Body of pancreas (tissue), 4 donors: ENCODE measurements around the gene BAIAP2L1. TPM values are rescaled to one million over a fixed set of nuclear protein-coding genes. Genes with fewer than 3 reads are reported as not detected.
"Not testable (repeated sequence)": the region's sequence is repeated elsewhere in the genome, so short reads cannot be mapped to it uniquely, and the experiment has no call there.

Experiments used
- ATAC-seq: fragments of 150-250 bp; one replicate; pipeline ENCODE4 v1.9.1; 2016
- DNase-seq, 4 donors: peaks; one replicate each; pipeline ENCODE4 v3.0.0-alpha.2; 2019
- H3K27ac ChIP-seq, 4 donors: fragments of 200-600 bp; sonication (generic); 1 replicate in 3 of 4; 2 replicates in 1 of 4; pipeline versions ENCODE4 v1.5.1 to v1.6.1; 2016 to 2019; ENCODE audit warnings: mild to moderate bottlenecking in 1 of 4, mixed read lengths in 1 of 4, moderate library complexity in 1 of 4
- H3K27me3 ChIP-seq, 2 donors: fragments of 200-600 bp; sonication (generic); one replicate each; pipeline ENCODE4 v1.6.0; 2016; ENCODE audit warnings: mild to moderate bottlenecking in 1 of 2
- H3K36me3 ChIP-seq, 2 donors: fragments of 200-600 bp; sonication (generic); replicated peaks in 1 of 2; 2 replicates each; pipeline ENCODE4 v1.5.1; 2016; ENCODE audit warnings: low read depth in 2 of 2; ENCODE audit not compliant: insufficient read depth in 1 of 2
- H3K4me1 ChIP-seq: fragments of 200-600 bp; sonication (generic); one replicate; pipeline ENCODE4 v1.6.0; 2016
- H3K4me3 ChIP-seq, 2 donors: fragments of 200-600 bp; sonication (generic); 1 replicate in 1 of 2; 2 replicates in 1 of 2; pipeline ENCODE4 v1.5.1; 2016 to 2019
- H3K9me3 ChIP-seq, 3 donors: fragments of 200-600 bp; sonication (generic); 1 replicate in 2 of 3; 2 replicates in 1 of 3; pipeline ENCODE4 v1.5.1; 2016
- POLR2A ChIP-seq, 3 donors: fragments of 450-650 bp; IDR thresholded peaks; one replicate each; pipeline ENCODE4 v1.6.1; 2016; ENCODE audit warnings: antibody characterized with exemption in 3 of 3, mild to moderate bottlenecking in 2 of 3
- WGBS, 2 donors: methylation state at CpG; one replicate each; pipeline ENCODE4 v1.1.5; 2017; 5-methylcytosine and 5-hydroxymethylcytosine counted together
- intact Hi-C: fragments of 100-400 bp; cut with DNase I; formaldehyde crosslinking; loops from one replicate; pipeline ENCODE4 v1.15.1; 2023
- total RNA-seq, 2 donors: library from RNA; depleted of rRNA; stranded (reverse); fragments of >200 nt; gene quantifications; one replicate each; pipeline ENCODE4 v1.1.0, GENCODE V29; 2016
- TF ChIP-seq, protein P1 (sequence below), 7 experiments: fragments of 450-650 bp in 4 of 7; fragments of 200-600 bp in 3 of 7; sonication (generic) in 3 of 7; IDR thresholded peaks; one replicate each; pipeline ENCODE4 v1.5.1; 2016 to 2019; ENCODE audit warnings: antibody characterized with exemption in 7 of 7

The BAIAP2L1 gene
- total RNA-seq, 2 donors from 2014 or later = 15.8 to 23.1 TPM

DNA sequence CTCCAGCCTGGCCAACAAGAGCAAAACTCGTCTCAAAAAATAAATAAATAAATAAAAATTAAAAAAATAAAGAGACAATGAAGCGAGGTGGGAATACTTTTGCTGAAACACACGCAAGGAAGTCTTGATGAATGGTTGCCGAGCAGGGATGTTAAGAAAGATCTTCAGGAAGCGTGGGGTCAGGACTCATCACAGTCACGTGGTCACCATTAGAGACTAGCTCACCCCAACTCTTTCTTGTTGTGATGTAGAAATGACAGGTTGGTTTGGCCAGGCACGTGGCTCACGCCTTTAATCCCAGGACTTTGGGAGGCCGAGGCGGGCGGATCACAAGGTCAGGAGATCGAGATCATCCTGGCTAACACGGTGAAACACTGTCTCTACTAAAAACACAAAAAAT is 28.9 kb upstream of the BAIAP2L1 start:
- DNase-seq = no peak
- H3K27ac ChIP-seq = no peak overlapping the region
- no peaks in the 10 kb centered on the region for H3K4me1 ChIP-seq
- no peaks in the 10 kb centered on the region for H3K36me3 ChIP-seq
- 86 to 88% methylated on average over 13 of the region's 13 CpGs for WGBS, 2 donors
- no peak overlapping the region for H3K4me3 ChIP-seq
- no peak for TF ChIP-seq POLR2A (IDR thresholded peaks at IDR 0.05)
- TF ChIP-seq, protein P1, sequence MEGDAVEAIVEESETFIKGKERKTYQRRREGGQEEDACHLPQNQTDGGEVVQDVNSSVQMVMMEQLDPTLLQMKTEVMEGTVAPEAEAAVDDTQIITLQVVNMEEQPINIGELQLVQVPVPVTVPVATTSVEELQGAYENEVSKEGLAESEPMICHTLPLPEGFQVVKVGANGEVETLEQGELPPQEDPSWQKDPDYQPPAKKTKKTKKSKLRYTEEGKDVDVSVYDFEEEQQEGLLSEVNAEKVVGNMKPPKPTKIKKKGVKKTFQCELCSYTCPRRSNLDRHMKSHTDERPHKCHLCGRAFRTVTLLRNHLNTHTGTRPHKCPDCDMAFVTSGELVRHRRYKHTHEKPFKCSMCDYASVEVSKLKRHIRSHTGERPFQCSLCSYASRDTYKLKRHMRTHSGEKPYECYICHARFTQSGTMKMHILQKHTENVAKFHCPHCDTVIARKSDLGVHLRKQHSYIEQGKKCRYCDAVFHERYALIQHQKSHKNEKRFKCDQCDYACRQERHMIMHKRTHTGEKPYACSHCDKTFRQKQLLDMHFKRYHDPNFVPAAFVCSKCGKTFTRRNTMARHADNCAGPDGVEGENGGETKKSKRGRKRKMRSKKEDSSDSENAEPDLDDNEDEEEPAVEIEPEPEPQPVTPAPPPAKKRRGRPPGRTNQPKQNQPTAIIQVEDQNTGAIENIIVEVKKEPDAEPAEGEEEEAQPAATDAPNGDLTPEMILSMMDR (IDR thresholded peaks at IDR 0.05) = no peak
- intact Hi-C loops = loop anchor here (5.0 kb wide), 1 partner anchor 413 kb away; no protein-coding TSS in a partner anchor
- H3K9me3 ChIP-seq = no peaks in the 10 kb centered on the region
- ATAC-seq = no peak
- H3K27me3 ChIP-seq = no peaks in the 10 kb centered on the region

DNA sequence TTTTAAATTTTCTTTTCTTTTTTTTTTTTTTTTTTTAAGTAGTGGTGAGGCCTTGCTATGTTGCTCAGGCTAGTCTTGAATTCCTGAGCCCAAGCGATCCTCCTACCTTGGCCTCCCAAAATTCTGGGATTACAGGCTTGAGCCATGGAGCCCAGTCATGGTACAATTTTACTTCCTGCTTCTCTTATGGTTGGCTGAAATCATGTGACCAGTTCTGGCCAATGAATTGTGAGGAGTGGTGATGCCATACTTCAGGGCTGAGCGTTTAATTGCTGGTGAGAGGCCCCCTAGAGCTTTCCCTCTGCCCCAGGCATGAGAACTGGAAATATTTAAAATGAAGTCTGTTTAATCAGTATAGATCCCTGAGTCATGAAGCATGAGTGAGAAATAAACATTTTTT is 22.2 kb upstream of the BAIAP2L1 start:
- H3K27me3 ChIP-seq = no peaks in the 10 kb centered on the region
- TF ChIP-seq POLR2A (IDR thresholded peaks at IDR 0.05) = no peak
- TF ChIP-seq, protein P1 (IDR thresholded peaks at IDR 0.05) = no peak
- no peaks in the 10 kb centered on the region for H3K9me3 ChIP-seq
- no peak overlapping the region for H3K27ac ChIP-seq
- intact Hi-C loops = no loop called here
- DNase-seq (no peak), ATAC-seq (no peak)
- WGBS, 2 donors = 83 to 95% methylated on average over 2 of the region's 2 CpGs
- peaks cover 25% of the 10 kb centered on the region for H3K4me1 ChIP-seq
- no peaks in the 10 kb centered on the region for H3K36me3 ChIP-seq
- no peak overlapping the region for H3K4me3 ChIP-seq

DNA sequence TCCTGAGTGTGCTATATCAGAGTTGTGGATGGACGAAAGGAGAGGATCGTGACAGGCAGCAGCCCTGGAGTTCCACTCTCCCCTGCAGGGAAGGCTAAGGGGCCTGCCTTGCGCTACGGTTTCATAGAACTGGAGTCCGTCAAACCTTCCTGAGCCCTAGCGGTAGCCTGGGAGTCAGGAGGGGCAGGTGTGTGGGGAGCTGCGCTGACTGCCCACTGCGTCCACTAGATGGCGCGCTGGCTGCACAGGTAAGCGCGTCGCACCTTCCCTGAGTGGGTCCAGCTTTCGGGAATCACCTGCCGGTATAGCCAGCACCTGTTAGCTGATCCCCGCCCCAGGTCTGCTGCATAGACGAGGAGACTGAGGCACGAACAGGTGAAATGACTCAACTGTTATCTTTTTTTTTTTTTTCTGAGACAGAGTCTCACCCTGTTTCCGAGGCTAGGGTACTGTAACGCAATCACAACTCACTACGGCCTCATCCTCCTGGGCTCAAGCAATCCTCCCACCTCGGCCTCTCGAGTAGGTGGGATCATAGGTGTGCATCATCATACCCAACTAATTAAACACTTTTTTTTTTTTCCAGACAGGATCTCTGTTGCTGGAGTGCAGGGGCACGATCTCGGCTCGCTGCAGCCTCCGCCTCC is 20.2 kb upstream of the BAIAP2L1 start:
- WGBS, 2 donors = 26 to 38% methylated on average over 19 to 27 of the region's 27 CpGs
- TF ChIP-seq, protein P1 (IDR thresholded peaks at IDR 0.05) = peak; percentile 90 to 99 (median 97)
- TF ChIP-seq POLR2A (IDR thresholded peaks at IDR 0.05) = no peak
- Histone ChIP-seq H3K27me3 (no peaks in the 10 kb centered on the region), H3K27ac (no peak overlapping the region), H3K4me3 (no peak overlapping the region), H3K36me3 (no peaks in the 10 kb centered on the region), H3K4me1 (peaks cover 37% of the 10 kb centered on the region), H3K9me3 (no peaks in the 10 kb centered on the region)
- intact Hi-C loops = no loop called here
- peak; percentile 79 for ATAC-seq
- DNase-seq = peak; percentile 85 to 92 (median 88)

DNA sequence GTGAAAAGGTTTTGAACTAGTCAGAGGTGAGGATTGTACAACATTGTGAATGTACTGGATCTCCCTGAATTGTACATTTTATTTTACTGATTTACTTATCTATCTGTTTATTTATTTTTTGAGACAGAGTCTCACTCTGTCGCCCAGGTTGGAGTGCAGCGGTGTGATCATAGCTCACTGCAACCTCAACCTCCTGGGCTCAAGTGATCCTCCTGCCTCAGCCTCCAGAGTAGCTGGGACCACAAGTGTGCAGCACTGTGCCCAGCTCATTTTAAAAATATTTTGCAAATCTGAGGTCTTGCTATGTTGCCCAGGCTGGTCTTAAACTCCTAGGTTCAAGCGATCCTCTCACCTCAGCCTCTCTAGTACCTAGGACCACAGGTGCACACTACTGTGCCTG is 19.1 kb upstream of the BAIAP2L1 start:
- DNase-seq, ATAC-seq, H3K27me3 ChIP-seq, H3K9me3 ChIP-seq, intact Hi-C loops, H3K4me3 ChIP-seq, H3K36me3 ChIP-seq: not testable (repeated sequence)
- WGBS, 2 donors = 81 to 87% methylated on average over 3 of the region's 3 CpGs
- peak overlapping the region in 1 of 4 donors; percentile 82 for H3K27ac ChIP-seq
- H3K4me1 ChIP-seq = peaks cover 37% of the 10 kb centered on the region

DNA sequence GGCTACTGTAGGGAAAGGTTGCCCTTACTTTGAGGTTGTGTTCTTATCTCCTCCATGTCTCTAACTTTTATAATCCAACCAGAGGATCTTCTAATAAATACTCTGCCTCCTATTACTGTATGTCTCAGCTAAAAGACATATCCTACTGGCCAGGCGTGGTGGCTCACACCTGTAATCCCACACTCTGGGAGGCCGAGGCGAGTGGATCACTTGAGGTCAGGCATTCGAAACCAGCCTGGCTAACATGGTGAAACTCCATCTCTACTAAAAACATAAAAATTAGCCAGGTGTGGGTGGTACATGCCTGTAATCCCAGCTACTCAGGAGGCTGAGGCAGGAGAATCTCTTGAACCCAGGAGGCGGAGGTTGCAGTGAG is 18.4 kb upstream of the BAIAP2L1 start:
- intact Hi-C loops, H3K27me3 ChIP-seq, ATAC-seq, H3K36me3 ChIP-seq, DNase-seq, H3K9me3 ChIP-seq, H3K4me3 ChIP-seq: not testable (repeated sequence)
- peaks cover 37% of the 10 kb centered on the region for H3K4me1 ChIP-seq
- WGBS, 2 donors = 91 to 95% methylated on average over 5 of the region's 5 CpGs
- H3K27ac ChIP-seq = peak overlapping the region; percentile 51 to 82 (median 70)
